BE2C (cell line): ENCODE results near the gene PGLYRP3.
"Not testable (repeated sequence)": the region's sequence is repeated elsewhere in the genome, so short reads cannot be mapped to it uniquely, and the experiment has no call there.

Source experiments
- DNase-seq: peaks from one replicate; pipeline ENCODE4 v3.0.0-alpha.2; 2020
- H3K27me3 ChIP-seq: fragments of 250-450 bp; sonication (Bioruptor Pico); 2 replicates; pipeline ENCODE4 v1.5.1; 2020; ENCODE audit warnings: mild to moderate bottlenecking
- H3K36me3 ChIP-seq: fragments of 250-450 bp; sonication (Bioruptor Pico); 2 replicates; pipeline ENCODE4 v1.5.1; 2020; ENCODE audit warnings: mild to moderate bottlenecking
- H3K4me1 ChIP-seq: fragments of 250-450 bp; sonication (Bioruptor Pico); 2 replicates; pipeline ENCODE4 v1.5.1; 2020
- H3K4me3 ChIP-seq: 2 replicates; pipeline ENCODE4 v1.5.1; 2011; ENCODE audit warnings: low read depth, low read length
- H3K9me3 ChIP-seq: fragments of 250-450 bp; sonication (Bioruptor Pico); 2 replicates; pipeline ENCODE4 v1.5.1; 2020
- CTCF ChIP-seq: IDR thresholded peaks from 2 replicates; pipeline ENCODE4 v1.5.1; 2012; ENCODE audit warnings: mild to moderate bottlenecking, low read depth, low read length

The PGLYRP3 gene

GRCh38 chr1:153349363-153350320 lies 36.9 kb upstream of the PGLYRP3 start:
- Histone ChIP-seq H3K4me1 (no peaks in the 10 kb centered on the region), H3K27me3 (peaks cover 23% of the 10 kb centered on the region), H3K4me3 (no peak overlapping the region), H3K9me3 (no peaks in the 10 kb centered on the region), H3K36me3 (no peaks in the 10 kb centered on the region)
- peak; percentile 44 for DNase-seq
- no peak for TF ChIP-seq CTCF

- no peak for DNase-seq
- no peaks in the 10 kb centered on the region for H3K4me1 ChIP-seq
- no peaks in the 10 kb centered on the region for H3K9me3 ChIP-seq
- H3K4me3 ChIP-seq, result no peak within 1 kb of the TSS
- peaks cover 23% of the 10 kb centered on the region for H3K27me3 ChIP-seq
- no peaks in the 10 kb centered on the region for H3K36me3 ChIP-seq
- TF ChIP-seq CTCF, result no peak
These were observed 36.0 kb upstream of the PGLYRP3 start, which contains the start of gene PGLYRP4 for GRCh38 chr1:153348511-153349362. Gene PGLYRP4 (minus strand): TSS chr1:153348841. CDS start chr1:153347932, 909 bp downstream.

DNA sequence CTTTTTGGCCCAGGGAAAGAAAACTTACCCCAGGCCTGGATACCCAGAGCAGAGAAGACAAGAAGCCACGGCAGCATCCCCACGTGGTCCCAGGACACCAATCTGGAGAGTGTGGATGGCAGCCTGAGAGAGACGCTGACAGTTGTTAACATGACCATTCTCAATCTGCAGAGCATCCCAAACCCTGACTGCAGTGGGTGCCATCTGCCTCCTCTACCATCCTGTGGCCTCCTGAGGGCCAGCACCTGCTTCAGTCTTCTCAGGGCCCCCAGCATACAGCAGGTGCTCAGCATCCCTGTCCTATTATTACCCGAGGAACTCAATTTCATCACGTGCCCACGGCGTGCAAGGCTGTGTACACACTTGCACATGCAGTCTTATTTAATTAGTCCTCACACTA lies 35.1 kb upstream of the PGLYRP3 start:
- no peak for DNase-seq
- TF ChIP-seq CTCF, result no peak
- Histone ChIP-seq H3K9me3 (no peaks in the 10 kb centered on the region), H3K27me3 (peaks cover 30% of the 10 kb centered on the region), H3K36me3 (no peaks in the 10 kb centered on the region), H3K4me1 (no peaks in the 10 kb centered on the region), H3K4me3 (no peak overlapping the region)

GRCh38 chr1:153347049-153347448 lies 34.3 kb upstream of the PGLYRP3 start:
- H3K9me3 ChIP-seq, DNase-seq, H3K4me3 ChIP-seq, H3K36me3 ChIP-seq, H3K4me1 ChIP-seq: not testable (repeated sequence)
- peaks cover 33% of the 10 kb centered on the region for H3K27me3 ChIP-seq

DNA sequence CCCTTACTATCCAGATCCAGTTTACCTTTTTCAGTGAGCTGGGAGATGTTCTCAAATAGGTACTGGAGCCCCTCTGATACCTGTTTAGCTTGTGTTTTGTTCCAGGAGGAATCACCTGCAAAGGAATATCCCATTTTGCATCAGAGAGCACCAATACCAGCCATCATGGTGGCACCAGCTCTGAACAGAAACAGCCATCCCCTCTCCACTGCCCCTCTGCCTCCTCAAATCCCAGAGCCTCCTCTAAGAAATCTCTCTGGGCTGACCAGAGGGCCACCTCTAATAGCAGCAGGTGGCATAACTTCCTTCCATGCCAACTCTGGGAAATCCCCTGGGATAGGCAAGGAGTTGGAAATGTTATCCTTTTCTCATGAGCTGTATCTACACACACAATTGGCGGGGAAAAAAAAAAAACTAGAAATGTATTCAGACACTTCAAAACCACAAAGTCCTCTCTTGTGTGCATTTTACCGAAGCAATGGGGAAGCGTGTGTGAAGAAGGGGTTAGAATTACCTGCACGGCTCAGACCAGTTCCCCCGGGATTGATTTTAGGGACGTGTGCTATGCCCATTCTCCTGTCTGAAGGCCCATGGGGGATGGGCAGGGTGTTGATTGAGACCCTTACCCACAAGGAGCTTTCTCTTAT lies 33.4 kb upstream of the PGLYRP3 start:
- Histone ChIP-seq H3K36me3 (no peaks in the 10 kb centered on the region), H3K9me3 (no peaks in the 10 kb centered on the region), H3K27me3 (peaks cover 34% of the 10 kb centered on the region), H3K4me1 (no peaks in the 10 kb centered on the region), H3K4me3 (no peak overlapping the region)
- TF ChIP-seq CTCF, result no peak
- no peak for DNase-seq

DNA sequence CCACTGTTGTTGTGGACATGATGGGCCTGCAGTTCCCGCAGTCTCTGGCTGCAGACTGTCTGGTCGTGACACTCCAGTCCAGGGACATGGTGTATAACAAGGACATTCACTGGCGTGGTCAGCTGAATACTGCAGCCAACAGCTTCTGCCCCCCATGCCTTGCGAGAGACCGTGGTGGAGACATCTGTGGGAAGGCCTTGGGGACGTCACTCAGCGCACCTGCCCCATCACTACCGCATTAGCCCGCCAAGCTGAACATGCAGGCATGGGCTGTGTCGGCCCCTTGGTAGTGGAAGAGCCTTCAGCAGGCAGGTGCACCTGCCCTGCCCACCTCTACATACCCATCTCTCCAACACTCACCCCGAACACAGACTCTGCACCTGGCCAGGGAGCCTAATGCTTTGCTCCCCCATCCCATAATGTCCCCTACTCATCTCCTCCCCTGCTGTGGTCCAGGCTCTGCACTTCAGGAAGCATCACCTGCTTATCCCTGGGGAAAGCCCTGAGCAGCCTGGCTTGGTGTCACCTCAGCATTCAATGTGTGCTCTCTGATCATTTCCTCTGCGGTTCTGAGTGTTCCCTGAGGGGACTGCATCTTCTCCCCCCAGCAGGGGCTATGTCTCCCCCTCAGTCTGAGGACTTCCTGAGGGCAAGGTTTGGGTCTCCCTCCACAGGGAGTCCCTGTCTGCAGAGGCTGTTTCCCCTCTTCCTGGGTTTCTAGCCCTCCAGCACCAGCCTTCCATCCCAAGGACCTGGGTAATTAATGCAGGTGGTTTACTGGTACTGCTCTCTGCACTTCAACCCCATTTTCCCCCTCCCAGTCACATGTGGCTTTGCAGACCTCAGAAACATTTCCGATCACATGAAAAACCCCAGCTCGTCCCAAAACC lies 32.7 kb upstream of the PGLYRP3 start:
- peaks cover 28% of the 10 kb centered on the region for H3K27me3 ChIP-seq
- H3K36me3 ChIP-seq, result no peaks in the 10 kb centered on the region
- no peak overlapping the region for H3K4me3 ChIP-seq
- DNase-seq, result no peak
- H3K4me1 ChIP-seq, result no peaks in the 10 kb centered on the region
- no peak for TF ChIP-seq CTCF
- H3K9me3 ChIP-seq, result no peaks in the 10 kb centered on the region
